ENCODE results near the gene DZIP3. TPM values are rescaled to one million over a fixed set of nuclear protein-coding genes. Genes with fewer than 3 reads are reported as not detected.

The DZIP3 gene
- total and polyA plus RNA-seq, 2 experiments from 2014 or later = 28.7 to 32.0 TPM

DNA sequence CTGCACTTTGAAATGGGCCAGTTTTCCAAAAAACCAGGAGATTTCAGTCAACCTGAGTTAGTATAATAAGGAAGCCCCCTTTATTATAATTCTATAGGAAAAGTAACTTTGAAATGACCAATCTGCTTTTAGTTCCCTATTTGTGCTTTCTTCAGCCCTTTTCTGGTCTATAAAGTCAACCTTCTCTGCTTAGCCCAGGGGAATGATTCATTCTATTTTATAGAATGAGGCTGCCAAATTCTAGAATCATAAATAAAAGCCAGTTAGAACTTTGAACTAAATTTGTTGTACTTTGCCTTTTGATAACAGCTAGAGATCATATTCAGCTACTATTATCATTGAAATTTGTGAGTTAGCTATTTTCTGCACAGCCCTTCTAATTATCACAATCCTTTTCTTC, 25.0 kb upstream of the DZIP3 start:
- Histone ChIP-seq H3K36me3 (ENCODE audit: insufficient read depth) (peaks cover 32% of the 10 kb centered on the region; the same call in 1 of the 2 replicates), H3K4me2 (no peak overlapping the region), H2AFZ (no peak overlapping the region), H3K4me1 (ENCODE audit: insufficient read depth) (no peaks in the 10 kb centered on the region), H3K9me2 (ENCODE audit: insufficient read depth) (no peaks in the 10 kb centered on the region), H3K27me3 (ENCODE audit: insufficient read depth) (no peaks in the 10 kb centered on the region), H3K27ac (ENCODE audit: low read depth) (no peak overlapping the region), H3F3A (replicated peaks; ENCODE audit: low read depth) (no peaks in the 10 kb centered on the region), H4K20me1 (replicated peaks; ENCODE audit: insufficient read depth) (0 out of 2 replicates have a peak, but pooled peaks cover 3% of the 10 kb centered on the region), H3K79me2 (replicated peaks; ENCODE audit: insufficient read depth) (no peaks in the 10 kb centered on the region), H3K4me3 (no peak overlapping the region)
- DNase-seq (ENCODE audit: low spot score) (no peak), ATAC-seq (no peak)
- Mint-ChIP-seq H3K9me3 (no peaks in the 10 kb centered on the region), H3K4me1 (no peaks in the 10 kb centered on the region), H3K4me3 (no peak overlapping the region), H3K27me3 (ENCODE audit: insufficient read depth, low read depth, poor library complexity) (peaks cover 3% of the 10 kb centered on the region), H3K27ac (no peak overlapping the region), H3K36me3 (ENCODE audit: low read depth) (peaks cover 36% of the 10 kb centered on the region)
- TF ChIP-seq EZH2 (IDR thresholded peaks at IDR 0.05; ENCODE audit: low read depth, unreplicated experiment) (no peak), POLR2AphosphoS5 (IDR thresholded peaks at IDR 0.05; ENCODE audit: low read depth) (no peak), JUNB (IDR thresholded peaks at IDR 0.05; ENCODE audit: unreplicated experiment) (no peak), STAT1 (IDR thresholded peaks at IDR 0.05; ENCODE audit: unreplicated experiment) (no peak), EZH2phosphoT487 (IDR thresholded peaks at IDR 0.05; ENCODE audit: unreplicated experiment) (no peak), ZNF114 (CRISPR knock-in tag; IDR thresholded peaks at IDR 0.05) (no peak), NANOG (IDR thresholded peaks at IDR 0.05; ENCODE audit: borderline replicate concordance) (no peak)
- TF ChIP-seq, protein P1, sequence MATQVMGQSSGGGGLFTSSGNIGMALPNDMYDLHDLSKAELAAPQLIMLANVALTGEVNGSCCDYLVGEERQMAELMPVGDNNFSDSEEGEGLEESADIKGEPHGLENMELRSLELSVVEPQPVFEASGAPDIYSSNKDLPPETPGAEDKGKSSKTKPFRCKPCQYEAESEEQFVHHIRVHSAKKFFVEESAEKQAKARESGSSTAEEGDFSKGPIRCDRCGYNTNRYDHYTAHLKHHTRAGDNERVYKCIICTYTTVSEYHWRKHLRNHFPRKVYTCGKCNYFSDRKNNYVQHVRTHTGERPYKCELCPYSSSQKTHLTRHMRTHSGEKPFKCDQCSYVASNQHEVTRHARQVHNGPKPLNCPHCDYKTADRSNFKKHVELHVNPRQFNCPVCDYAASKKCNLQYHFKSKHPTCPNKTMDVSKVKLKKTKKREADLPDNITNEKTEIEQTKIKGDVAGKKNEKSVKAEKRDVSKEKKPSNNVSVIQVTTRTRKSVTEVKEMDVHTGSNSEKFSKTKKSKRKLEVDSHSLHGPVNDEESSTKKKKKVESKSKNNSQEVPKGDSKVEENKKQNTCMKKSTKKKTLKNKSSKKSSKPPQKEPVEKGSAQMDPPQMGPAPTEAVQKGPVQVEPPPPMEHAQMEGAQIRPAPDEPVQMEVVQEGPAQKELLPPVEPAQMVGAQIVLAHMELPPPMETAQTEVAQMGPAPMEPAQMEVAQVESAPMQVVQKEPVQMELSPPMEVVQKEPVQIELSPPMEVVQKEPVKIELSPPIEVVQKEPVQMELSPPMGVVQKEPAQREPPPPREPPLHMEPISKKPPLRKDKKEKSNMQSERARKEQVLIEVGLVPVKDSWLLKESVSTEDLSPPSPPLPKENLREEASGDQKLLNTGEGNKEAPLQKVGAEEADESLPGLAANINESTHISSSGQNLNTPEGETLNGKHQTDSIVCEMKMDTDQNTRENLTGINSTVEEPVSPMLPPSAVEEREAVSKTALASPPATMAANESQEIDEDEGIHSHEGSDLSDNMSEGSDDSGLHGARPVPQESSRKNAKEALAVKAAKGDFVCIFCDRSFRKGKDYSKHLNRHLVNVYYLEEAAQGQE (IDR thresholded peaks at IDR 0.05; ENCODE audit: unreplicated experiment) = no peak
- TF ChIP-seq, protein P2, sequence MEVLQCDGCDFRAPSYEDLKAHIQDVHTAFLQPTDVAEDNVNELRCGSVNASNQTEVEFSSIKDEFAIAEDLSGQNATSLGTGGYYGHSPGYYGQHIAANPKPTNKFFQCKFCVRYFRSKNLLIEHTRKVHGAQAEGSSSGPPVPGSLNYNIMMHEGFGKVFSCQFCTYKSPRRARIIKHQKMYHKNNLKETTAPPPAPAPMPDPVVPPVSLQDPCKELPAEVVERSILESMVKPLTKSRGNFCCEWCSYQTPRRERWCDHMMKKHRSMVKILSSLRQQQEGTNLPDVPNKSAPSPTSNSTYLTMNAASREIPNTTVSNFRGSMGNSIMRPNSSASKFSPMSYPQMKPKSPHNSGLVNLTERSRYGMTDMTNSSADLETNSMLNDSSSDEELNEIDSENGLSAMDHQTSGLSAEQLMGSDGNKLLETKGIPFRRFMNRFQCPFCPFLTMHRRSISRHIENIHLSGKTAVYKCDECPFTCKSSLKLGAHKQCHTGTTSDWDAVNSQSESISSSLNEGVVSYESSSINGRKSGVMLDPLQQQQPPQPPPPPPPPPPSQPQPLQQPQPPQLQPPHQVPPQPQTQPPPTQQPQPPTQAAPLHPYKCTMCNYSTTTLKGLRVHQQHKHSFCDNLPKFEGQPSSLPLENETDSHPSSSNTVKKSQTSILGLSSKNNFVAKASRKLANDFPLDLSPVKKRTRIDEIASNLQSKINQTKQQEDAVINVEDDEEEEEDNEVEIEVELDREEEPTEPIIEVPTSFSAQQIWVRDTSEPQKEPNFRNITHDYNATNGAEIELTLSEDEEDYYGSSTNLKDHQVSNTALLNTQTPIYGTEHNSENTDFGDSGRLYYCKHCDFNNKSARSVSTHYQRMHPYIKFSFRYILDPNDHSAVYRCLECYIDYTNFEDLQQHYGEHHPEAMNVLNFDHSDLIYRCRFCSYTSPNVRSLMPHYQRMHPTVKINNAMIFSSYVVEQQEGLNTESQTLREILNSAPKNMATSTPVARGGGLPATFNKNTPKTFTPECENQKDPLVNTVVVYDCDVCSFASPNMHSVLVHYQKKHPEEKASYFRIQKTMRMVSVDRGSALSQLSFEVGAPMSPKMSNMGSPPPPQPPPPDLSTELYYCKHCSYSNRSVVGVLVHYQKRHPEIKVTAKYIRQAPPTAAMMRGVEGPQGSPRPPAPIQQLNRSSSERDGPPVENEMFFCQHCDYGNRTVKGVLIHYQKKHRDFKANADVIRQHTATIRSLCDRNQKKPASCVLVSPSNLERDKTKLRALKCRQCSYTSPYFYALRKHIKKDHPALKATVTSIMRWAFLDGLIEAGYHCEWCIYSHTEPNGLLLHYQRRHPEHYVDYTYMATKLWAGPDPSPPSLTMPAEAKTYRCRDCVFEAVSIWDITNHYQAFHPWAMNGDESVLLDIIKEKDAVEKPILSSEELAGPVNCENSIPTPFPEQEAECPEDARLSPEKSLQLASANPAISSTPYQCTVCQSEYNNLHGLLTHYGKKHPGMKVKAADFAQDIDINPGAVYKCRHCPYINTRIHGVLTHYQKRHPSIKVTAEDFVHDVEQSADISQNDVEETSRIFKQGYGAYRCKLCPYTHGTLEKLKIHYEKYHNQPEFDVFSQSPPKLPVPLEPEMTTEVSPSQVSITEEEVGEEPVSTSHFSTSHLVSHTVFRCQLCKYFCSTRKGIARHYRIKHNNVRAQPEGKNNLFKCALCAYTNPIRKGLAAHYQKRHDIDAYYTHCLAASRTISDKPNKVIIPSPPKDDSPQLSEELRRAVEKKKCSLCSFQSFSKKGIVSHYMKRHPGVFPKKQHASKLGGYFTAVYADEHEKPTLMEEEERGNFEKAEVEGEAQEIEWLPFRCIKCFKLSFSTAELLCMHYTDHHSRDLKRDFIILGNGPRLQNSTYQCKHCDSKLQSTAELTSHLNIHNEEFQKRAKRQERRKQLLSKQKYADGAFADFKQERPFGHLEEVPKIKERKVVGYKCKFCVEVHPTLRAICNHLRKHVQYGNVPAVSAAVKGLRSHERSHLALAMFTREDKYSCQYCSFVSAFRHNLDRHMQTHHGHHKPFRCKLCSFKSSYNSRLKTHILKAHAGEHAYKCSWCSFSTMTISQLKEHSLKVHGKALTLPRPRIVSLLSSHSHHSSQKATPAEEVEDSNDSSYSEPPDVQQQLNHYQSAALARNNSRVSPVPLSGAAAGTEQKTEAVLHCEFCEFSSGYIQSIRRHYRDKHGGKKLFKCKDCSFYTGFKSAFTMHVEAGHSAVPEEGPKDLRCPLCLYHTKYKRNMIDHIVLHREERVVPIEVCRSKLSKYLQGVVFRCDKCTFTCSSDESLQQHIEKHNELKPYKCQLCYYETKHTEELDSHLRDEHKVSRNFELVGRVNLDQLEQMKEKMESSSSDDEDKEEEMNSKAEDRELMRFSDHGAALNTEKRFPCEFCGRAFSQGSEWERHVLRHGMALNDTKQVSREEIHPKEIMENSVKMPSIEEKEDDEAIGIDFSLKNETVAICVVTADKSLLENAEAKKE (CRISPR knock-in tag; IDR thresholded peaks at IDR 0.05) = no peak
- TF ChIP-seq, protein P3, sequence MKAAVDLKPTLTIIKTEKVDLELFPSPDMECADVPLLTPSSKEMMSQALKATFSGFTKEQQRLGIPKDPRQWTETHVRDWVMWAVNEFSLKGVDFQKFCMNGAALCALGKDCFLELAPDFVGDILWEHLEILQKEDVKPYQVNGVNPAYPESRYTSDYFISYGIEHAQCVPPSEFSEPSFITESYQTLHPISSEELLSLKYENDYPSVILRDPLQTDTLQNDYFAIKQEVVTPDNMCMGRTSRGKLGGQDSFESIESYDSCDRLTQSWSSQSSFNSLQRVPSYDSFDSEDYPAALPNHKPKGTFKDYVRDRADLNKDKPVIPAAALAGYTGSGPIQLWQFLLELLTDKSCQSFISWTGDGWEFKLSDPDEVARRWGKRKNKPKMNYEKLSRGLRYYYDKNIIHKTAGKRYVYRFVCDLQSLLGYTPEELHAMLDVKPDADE (IDR thresholded peaks at IDR 0.05) = no peak
